ENCODE measurements around the gene RAB1B.
"Not testable (repeated sequence)": the region's sequence is repeated elsewhere in the genome, so short reads cannot be mapped to it uniquely, and the experiment has no call there.

Gene RAB1B

DNA sequence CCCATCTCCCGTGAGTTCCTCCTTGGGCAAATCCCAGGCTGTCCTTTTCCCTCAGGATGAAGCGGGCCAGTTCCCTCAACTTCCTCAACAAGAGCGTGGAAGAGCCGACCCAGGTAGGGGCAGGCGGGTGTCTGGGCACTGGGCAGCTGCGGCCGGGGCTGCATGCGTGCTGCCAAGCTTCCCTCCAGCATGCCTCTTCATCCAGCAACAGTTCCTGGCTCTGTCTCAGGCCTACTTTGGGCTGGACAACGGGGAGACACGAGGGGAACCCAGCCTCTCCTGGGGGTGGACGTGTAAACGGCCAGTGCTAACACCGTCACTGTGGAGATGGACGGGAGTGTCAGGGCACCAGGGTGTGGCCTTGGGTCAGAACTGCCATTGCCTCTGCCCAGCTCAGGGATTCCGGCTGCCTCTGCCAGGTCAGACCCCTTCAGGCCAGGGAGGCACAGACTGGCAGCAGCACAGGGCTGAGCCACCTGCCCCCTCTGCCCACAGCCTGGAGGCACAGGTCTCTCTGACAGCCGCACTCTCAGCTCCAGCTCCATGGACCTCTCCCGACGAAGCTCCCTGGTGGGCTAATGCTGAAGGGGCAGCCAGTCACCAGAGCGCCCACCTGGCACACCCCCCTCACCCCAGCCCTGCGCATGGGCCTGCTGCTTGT, 1.9 kb upstream of the RAB1B start:
- DNase-seq (ENCODE audit: low read depth in 2 of 3, low spot score in 2 of 3), result no peak

DNA sequence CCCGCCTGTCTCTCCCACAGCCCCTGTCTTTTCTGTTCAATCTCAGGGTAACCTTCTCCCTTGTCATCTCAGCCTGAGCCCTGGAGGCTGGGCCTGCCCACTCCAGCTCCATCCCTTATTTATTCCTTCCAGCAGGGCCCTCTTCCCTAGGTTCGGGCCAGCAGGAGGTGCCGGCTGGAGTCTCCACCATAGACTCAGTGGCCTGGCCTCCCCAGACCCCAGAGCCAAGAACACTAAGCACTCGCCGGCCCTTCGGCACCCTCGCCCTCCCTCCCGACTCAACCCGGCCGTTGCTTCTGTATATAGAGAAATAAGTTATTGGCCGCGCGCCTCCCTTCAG, 1.4 kb upstream of the RAB1B start:
- no peak for DNase-seq (ENCODE audit: low read depth in 2 of 3, low spot score in 2 of 3)

DNA sequence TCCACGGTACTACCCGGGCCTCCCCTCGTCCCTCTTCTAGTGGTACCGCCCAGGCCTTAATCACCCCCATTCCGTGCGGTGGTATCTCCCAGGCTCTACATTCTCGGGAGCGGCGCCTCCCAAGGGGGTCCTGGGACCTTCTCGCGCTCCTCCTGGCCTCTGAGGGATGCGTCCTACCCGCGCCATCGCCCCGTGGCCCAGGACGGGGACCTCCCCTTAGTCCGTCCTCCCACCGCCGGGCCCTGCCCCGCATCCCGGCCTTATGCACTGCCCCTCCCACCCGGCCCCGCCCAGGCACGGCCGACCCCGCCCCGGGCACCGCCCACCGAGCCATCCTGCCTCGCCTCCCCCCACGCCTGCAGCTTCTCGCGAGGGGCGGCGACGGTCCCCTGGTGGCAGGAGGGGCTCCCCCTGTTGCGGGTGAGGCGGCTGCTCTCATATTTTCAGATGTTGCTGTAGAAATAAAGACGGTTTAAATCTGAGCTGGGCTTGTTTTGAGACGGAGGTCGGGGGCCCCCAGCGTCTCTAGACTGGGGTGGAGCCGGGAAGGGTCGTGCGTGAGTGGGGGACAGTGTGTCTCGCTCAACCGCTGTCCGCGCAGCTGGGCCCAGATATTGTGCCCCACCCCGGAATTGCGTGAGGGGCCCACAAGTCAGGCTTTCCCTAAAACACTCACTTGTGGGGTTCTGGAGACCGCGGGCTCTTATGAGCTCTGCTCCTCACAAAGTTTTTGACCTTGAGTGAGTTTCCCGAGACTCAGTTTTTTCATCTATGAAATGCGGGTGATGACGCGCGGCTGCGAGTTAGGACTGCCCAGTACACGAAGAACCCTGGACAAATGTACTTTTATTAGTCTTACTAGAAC, 828 bp upstream of the RAB1B start:
- peak; percentile 78 to 87 (median 84) for DNase-seq (ENCODE audit: low read depth in 2 of 3, low spot score in 2 of 3)

DNA sequence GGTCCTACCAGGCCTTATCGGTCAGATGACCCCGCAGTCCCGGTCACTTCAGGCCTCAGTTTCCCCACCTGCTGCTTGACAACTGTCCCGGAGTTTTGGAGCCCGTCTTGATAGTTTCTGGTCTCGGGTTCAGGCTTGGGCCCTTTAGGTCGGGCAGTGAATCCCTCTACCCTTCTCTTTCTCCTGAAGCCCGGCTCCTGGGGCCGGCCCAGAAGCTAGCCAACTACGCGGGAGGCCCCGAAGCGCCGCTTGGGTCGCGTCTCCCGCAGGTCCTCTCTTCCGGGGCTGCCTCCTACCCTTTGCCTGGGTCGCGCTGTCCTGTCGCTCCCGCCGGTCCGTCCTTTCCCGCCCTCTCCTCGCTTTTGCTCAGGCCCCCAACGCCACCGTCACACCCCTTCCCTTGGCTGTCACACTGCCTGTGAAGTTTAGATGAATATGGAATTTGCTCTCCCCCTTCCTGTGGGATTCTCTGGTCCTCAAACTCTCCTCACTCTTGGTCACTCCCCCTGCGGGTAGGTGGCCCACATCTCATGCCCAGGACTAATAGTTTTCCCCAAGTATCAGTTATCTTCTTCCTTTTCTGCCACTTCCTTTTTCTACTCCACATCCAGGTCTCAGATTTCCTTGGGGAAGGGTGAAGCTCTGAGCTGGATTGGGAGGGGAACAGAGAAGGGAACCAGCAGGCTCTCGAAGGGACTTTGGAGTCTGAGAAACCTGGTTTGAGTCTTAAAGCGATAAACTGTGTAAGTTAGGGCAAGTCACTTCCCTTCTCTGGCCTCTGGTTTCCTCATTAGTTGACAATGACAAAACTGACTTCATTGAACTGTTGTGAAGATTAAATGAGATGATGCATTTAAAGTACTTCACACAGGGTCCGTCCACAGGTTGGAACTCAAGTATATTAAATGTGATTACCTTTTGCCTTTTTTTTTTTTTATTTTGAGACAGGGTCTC, 790 bp downstream of the RAB1B start:
- DNase-seq (ENCODE audit: low read depth in 2 of 3, low spot score in 2 of 3), result no peak

DNA sequence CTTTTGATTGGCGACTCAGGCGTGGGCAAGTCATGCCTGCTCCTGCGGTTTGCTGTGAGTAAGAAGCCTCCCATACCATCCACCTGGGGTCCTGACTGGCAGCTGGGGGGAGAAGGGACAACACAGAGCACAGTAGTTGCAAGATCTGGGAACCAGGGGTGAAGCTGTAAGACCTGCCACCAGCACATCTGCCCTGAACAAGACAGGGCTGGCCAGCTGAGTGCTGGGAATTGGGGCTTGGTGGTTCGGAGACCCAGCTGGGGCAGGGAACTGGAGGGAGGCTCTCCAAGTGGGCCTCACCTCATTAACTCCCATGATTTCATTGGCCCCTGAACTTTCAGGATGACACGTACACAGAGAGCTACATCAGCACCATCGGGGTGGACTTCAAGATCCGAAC, 3.4 kb downstream of the RAB1B start:
- DNase-seq (ENCODE audit: low read depth in 2 of 3, low spot score in 2 of 3), result no peak

DNA sequence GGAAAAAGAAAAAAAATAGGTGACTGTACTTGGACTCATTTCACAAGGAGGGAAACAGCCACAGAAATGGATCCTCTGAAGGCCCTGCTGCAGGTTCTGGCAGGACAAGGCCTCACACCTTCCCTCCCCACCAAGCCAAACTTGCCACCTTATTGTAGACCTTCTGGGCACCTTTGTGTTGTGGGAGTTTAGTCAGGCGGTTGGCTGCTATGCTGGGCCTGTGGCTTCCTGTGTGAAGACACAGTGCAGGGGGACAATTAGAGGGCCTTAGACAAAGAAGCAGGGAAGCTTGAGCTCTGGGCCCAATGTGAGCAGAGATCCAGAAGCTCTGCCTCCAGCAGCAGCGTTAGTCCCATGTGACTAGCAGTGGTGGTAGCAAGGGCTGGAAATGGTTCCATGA, 4.2 kb downstream of the RAB1B start:
- DNase-seq (ENCODE audit: low read depth in 2 of 3, low spot score in 2 of 3), result no peak

DNA sequence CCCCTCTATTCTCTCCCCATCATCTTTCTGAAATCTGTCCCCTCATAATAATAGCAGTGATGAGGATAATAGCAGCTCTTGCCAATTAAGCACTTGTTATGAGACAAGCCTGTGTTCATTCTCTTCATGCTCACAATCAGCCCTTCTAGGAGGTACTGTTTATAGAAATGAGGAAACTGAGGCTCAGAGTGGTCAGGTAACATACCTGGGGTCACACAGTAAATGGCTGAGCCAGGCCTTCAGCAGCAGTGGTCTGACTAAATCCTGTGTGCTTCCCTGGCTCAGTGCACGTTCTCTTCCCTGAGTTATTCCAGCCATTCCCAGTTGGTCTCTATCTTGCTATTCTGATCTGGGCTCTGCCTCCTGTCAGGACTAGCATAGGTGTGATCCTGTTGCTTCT, 5.8 kb downstream of the RAB1B start:
- DNase-seq (ENCODE audit: low read depth in 2 of 3, low spot score in 2 of 3), result no peak

DNA sequence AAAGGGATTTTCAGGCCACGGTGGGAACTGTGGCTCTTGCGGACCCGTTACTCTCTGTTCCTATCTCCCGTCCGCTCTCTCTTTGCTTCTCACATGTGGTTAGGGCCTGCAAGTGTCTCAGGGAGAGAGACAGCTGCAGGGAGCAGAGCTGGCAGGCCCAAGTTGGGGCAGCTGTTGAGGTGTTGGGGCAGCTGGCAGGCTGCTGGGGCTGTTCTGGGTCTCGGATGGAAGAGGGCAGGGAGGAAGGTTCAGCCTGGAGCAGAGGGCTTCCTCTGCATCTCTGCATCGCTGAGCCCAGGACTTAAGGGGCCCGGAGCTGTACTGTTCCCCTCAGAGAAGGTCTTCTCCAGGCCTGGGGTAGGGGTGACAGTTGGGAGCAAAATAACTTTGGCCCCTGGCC, 7.0 kb downstream of the RAB1B start:
- no peak for DNase-seq (ENCODE audit: low read depth in 2 of 3, low spot score in 2 of 3)

DNA sequence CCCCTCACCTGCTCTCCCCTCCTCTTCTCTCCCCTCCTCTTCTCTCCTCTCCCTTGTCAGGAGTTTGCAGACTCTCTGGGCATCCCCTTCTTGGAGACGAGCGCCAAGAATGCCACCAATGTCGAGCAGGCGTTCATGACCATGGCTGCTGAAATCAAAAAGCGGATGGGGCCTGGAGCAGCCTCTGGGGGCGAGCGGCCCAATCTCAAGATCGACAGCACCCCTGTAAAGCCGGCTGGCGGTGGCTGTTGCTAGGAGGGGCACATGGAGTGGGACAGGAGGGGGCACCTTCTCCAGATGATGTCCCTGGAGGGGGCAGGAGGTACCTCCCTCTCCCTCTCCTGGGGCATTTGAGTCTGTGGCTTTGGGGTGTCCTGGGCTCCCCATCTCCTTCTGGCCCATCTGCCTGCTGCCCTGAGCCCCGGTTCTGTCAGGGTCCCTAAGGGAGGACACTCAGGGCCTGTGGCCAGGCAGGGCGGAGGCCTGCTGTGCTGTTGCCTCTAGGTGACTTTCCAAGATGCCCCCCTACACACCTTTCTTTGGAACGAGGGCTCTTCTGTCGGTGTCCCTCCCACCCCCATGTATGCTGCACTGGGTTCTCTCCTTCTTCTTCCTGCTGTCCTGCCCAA, 7.7 kb downstream of the RAB1B start:
- DNase-seq (ENCODE audit: low read depth in 2 of 3, low spot score in 2 of 3), result no peak

DNA sequence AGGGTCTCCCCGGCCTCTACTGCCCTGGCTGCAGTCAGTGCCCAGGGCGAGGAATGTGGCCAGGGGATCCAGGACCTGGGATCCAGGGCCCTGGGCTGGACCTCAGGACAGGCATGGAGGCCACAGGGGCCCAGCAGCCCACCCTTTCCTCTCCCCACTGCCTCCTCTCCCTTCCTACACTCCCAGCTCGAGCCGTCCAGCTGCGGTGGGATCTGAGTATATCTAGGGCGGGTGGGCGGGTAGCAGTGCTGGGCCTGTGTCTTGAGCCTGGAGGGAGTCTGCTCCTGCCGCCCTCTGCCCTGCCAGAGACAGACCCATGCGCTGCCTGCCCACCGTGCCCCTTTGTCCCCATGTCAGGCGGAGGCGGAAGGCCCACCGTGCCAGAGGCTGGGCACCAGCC, 8.2 kb downstream of the RAB1B start:
- DNase-seq (ENCODE audit: low read depth in 2 of 3, low spot score in 2 of 3), result not testable (repeated sequence)

DNA sequence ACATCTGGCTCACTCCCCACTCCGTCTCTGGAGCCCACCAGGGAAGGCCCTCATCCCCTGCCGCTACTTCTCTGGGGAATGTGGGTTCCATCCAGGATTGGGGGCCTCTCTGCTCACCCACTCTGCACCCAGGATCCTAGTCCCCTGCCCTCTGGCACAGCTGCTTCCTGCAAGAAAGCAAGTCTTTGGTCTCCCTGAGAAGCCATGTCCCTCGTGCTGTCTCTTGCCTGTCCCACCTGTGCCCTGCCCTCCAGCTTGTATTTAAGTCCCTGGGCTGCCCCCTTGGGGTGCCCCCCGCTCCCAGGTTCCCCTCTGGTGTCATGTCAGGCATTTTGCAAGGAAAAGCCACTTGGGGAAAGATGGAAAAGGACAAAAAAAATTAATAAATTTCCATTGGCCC, 8.6 kb downstream of the RAB1B start:
- not testable (repeated sequence) for DNase-seq (ENCODE audit: low read depth in 2 of 3, low spot score in 2 of 3)

DNA sequence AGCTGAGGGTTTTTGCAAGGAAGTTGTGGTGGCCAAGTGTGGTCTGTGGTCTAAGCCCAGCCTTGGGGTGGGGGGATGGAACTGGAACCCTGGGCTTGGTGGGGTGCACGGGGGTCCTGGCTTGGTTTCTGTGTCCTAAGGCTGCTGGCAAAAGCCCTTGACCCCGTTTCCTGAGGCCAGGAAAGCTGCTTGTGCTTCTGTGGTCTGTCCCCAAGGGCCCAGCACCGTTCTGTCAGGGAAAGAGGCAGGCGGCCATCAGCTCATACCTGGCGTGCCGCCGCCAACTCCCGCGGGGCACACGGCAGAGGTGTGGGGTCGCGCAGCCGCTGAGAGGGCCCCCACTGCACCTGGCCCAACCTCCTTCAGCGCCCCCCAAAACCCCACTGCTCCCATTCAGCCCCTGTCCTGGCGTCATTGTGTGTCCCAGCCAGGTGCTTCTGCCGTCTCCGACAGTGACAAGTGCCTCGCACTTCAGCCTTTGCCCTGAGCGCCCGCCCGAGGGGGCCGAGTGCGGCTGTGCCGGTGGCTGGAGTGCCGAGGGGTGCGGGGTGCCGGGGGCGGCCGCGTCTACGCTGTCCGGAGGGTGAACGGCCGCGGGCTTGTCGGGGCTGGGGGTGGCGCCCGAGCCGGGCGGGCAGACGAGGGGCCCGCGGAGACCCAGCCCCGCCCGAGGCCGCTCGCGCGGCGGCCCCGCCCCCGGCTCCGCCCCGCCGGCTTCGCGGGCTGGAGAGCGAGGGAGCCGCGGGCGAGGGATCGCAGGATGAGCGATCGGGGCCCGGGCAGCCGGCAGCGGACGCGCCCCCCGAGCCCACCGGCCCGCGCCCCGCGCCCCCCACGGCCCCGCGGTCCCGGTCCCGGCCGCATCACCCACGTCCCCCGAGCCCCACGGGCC, 9.3 kb downstream of the RAB1B start, which contains the start of gene CNIH2:
TSS of gene CNIH2 (plus strand) at position 705 of the 892 bp plus-strand sequence. CDS start 282 bp downstream, outside the sequence.
- no peak for DNase-seq (ENCODE audit: low read depth in 2 of 3, low spot score in 2 of 3)

DNA sequence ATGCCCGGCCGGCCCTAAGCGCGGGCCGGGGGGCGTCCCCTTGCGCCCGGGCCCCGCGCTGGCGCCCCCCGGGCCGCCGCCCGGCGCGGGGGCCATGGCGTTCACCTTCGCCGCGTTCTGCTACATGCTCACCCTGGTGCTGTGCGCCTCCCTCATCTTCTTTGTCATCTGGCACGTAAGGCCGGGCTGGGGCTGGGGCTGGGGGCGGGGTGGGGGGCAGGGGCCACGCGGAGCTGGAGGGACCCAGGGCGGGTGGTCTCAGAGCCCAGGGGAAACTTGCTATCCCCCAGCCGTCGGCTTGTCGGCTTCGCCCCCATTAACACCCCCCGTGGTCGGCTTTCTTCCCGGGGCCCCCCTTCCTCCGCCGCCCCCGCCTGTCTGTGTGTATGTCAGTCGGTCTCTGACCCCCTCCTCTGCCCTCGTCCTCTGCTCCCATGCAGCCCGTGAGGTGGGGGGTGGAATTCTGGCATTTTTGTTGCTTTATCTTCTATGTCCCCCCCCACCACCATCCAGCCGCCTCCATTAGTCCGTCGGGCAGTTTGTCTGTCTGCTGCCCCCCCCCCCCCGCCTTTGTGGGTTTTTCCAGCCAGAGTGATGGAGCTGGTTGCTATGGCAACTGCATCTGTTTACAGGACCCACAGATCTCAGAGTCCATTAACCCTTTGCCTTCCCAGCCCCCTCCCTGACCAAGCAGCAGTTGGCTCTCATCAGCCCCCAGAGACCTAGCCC, 10.1 kb downstream of the RAB1B start:
- DNase-seq (ENCODE audit: low read depth in 2 of 3, low spot score in 2 of 3), result no peak

DNA sequence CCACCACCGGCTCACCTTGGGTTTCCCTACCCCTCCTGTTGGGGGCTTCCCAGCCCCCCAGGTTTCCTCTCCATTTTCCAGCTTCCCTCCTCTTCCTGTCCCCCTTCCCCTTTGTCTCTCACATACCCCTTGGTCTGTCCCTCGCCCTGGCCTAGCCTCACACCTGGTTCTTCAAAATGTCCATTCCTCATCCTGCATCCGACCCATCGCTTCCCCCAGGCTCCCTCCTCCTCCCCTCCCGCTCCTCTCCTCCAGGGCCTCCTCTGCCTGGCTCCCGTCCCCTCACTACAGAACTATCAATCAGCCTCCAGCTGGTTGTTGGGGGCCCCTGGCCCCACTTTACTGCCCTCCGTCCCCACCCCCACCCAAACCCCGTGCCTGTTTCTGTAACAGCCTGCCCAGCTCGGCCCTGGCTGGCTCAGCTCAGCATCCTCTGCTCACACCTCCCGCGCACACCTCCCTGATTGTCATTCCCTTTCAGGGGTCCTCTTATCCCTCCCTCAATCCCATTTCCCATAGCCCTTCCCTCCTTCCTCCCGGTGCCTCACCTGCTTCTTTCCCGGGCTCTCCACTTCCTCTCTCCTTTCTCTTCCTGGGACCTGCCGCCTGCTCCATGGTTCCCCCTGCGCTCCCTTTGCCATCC, 10.8 kb downstream of the RAB1B start:
- no peak for DNase-seq (ENCODE audit: low read depth in 2 of 3, low spot score in 2 of 3)

DNA sequence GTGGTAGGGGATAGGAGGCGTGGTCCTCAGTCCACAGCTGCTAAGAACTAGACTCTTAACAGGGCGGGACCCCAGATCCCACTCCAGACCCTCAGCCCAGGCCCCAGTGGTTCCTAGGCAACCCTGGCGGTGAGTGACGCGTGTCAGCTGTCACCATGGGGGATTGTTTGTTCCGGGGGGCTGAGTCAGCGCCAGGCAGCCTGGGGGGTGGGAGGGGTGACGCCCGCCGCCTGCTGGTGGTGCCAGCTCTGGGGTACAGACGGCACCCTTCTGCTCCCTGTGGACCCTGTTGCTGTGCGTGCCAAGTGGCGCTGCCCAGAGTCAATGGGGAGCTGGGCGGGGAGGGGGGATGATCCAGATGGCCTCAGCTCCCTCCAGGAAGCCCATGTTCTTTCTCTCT, 12.0 kb downstream of the RAB1B start:
- no peak for DNase-seq (ENCODE audit: low read depth in 2 of 3, low spot score in 2 of 3)

DNA sequence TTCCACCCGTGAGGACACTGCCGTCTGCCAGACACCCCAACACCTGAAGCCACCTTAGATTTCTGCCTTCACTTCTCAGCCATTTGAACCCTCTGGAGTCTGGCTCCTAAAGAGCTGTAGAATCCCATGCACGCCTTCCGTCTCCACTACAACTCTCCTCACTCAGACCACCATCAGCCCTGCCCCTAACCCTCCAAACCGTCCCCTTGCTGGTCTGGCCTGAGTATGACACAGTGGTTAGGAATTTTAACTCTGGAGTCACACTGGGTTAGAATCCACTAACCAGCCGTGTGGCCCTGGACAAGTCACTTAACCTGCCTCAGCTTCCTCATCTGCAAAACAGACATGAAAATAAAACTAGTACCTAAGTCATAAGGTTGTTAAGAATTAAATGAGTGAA, 12.6 kb downstream of the RAB1B start:
- no peak for DNase-seq (ENCODE audit: low read depth in 2 of 3, low spot score in 2 of 3)

DNA sequence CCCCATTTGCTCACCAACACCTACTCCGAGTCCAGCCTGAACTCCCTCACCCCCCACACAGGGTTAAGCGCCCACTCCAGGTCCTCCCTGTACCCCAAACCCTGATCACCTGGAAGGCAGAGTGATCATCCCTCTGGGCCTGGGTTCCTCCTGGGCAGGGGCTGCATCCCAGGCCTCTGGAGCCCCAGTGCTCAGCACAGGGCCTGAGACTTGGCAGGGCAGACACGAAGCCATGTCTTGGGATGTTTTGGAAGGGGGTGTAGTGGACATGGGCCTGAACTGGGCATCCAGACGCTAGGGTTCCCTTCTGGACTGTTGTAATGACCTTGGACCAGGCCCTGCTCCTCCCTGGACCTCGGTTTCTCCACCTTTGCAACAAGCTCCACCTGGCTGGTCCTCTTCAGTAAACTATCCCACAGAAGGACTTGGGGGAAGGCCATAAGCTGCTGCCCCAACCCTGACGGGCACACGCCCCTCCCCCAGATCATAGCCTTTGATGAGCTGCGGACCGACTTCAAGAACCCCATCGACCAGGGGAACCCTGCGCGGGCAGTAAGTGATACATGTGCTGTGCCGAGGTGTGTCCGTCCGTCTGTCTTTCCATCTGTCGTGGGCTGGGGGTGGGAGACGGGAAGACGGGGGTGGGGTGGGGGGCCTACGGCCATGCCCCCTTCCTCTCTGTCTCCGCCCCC, 13.5 kb downstream of the RAB1B start:
- no peak for DNase-seq (ENCODE audit: low read depth in 2 of 3, low spot score in 2 of 3)

All from activated CD8-positive, alpha-beta memory T cell treated with anti-CD3 and anti-CD28 coated beads for 48 hours (primary cell).